ENCODE data around the gene FAM131A.

DNA sequence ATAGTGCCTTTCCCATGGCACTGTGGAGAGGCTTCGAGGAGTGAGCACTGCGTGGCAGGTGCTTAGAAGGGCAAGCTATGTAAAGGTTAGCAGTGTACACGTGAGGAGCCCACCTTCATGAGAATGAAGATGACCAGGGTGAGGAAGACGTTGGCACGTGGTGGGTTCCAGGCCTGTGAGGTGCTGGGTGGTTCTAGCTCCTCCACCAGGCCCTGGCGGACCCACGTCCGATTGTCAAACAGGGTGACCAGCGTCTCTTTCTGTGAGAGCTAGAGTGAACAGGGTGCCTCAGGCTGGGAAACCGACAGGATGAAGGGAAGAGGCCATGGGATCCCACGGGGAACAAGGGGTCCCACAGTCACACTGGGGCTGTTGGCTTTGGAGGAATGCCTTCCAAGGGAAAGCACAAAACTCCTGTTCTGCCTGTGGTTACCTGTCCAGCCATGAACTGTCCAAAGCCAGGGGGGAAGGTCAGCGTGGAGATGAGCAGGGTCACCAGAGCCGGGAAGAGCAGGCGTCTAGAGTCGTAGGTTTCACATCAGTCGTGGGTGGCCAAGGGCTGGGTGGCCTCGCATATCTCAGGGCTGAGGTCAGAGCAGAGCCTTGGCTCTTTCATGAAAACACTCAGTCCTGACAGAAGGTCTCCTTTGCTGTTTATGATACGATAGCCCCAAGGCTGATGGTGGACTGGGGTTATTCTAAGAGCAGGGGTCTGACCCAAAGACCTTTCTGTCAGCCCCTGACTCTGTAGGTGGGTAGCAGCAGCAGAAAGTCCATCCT is 18.1 kb downstream of the FAM131A start:
- TF ChIP-seq, protein P1, sequence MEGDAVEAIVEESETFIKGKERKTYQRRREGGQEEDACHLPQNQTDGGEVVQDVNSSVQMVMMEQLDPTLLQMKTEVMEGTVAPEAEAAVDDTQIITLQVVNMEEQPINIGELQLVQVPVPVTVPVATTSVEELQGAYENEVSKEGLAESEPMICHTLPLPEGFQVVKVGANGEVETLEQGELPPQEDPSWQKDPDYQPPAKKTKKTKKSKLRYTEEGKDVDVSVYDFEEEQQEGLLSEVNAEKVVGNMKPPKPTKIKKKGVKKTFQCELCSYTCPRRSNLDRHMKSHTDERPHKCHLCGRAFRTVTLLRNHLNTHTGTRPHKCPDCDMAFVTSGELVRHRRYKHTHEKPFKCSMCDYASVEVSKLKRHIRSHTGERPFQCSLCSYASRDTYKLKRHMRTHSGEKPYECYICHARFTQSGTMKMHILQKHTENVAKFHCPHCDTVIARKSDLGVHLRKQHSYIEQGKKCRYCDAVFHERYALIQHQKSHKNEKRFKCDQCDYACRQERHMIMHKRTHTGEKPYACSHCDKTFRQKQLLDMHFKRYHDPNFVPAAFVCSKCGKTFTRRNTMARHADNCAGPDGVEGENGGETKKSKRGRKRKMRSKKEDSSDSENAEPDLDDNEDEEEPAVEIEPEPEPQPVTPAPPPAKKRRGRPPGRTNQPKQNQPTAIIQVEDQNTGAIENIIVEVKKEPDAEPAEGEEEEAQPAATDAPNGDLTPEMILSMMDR (IDR thresholded peaks at IDR 0.05): no peak
- TF ChIP-seq POLR2A (IDR thresholded peaks at IDR 0.05) (no peak), EP300 (IDR thresholded peaks at IDR 0.05) (no peak), POLR2AphosphoS5 (IDR thresholded peaks at IDR 0.05) (no peak)

Data from upper lobe of left lung (tissue), 4 donors.